Mesangial cell (primary cell): Measurements from ENCODE around the gene DDIAS. TPM values are rescaled to one million over a fixed set of nuclear protein-coding genes. Genes with fewer than 3 reads are reported as not detected.

Source experiments
- total RNA-seq: library from RNA; depleted of rRNA; stranded (reverse); fragments of >200 nt; gene quantifications from 2 replicates; pipeline ENCODE4 v1.2.3, GENCODE V29; 2015

The DDIAS gene
- total RNA-seq: 0.51 and 10.4 TPM in 2 replicates

GRCh38 chr11:82901165-82901921 is at the start of gene DDIAS:
Gene DDIAS, plus strand, starts transcription at chr11:82901736. Its CDS starts 13,003 bp downstream, at chr11:82914739.

GRCh38 chr11:82900277-82901164 is 1.0 kb upstream of the DDIAS start, which contains the start of gene PRCP:
Gene PRCP, minus strand, starts transcription at chr11:82900430. Its CDS starts 28 bp downstream, at chr11:82900402.

Other genes with a start within 250 kb of the DDIAS start
- gene FAM181B, start 167.9 kb upstream of the DDIAS start, total RNA-seq: 0.33 and 0.38 TPM in 2 replicates
- gene PRCP, start 1.3 kb upstream of the DDIAS start, total RNA-seq: 27.1 and 42.6 TPM in 2 replicates
- gene RAB30, start 170.2 kb downstream of the DDIAS start, total RNA-seq: 2.4 and 3.7 TPM in 2 replicates